ENCODE data around the gene FAM168A.
"Not testable (repeated sequence)": the region's sequence is repeated elsewhere in the genome, so short reads cannot be mapped to it uniquely, and the experiment has no call there.

FAM168A gene

DNA sequence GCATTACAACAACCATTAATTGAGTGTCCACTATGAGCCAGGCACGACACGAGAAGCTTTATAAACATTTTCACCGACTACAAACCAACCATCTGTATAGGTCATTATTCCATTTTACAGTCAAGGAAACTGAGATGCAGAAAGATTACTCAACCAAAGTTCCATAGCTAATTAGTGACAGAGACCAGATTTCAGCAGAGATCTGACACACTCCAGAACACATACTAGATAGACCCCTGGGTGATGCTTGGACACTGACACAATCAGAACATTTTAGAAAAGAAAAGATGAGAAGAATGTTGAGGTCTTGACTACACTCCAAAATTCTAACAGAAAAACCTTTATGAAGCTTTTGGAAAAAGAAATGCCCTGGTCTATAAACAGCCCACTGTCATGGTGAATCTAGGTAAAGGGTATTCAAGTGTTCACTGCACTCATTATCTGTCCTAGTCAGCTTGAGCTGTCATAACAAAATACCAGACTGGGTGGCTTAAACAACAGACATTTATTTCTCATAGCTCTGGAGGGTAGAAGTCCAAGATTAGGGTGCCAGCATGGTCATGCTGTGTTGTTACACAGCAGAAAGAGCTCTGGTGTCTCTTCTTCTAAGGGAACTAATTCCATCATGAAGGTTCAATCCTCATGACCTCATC lies 132.8 kb downstream of the FAM168A start:
- no peak for DNase-seq

DNA sequence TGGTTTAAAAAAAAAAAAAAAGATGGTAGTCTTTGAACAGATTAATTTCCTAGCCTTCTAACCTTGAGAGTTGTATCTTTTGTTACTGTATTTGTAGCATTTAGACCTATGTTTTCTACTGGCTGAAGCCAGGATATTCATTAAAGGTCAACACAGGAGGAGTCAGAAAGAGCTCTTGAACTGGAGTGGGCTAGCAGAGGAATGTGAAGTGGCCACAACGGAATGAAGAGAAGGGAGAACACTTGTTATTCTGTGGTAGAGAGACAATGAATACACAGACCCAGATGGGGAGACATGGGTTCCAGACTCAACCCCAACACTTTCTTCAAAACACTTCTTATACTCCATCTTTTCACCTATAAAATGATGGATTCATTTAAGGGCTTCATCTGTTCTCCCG lies 133.6 kb downstream of the FAM168A start:
- no peak for DNase-seq

DNA sequence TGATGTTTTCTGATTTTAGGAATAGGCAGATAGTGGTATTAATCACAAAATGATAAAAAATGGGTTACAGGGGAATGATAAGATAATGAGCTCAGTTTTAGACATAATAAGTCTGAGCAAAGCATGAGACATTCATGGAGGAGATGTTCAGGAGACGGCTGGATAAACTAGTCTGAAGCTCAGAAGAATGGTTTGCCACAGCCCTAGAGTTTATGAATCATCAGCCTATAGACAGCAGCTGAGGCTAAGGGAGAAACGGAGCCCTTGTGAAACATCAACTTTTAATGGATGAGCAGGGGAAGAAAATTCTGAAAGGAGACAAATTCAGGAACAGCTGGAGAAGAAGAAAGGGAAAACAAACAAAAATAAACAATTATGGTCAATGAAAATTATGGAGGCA lies 134.6 kb downstream of the FAM168A start:
- no peak for DNase-seq

DNA sequence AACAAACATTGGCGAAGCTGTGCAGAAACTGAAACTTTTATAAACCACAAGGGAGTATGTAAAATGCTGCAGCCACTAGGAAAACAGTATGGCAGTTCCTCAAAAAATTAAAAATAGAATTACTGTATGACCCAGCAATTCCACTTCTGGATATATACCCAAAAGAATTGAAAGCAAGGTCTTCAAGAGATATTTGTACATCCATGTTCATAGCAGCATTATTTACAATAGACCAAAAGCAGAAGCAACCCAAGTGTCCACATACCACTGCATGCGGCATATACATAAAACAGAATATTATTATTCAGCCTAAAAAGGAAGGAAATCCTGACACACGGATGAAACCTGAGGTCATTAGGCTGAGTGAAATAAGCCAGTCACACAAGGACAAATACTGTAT lies 135.9 kb downstream of the FAM168A start:
- DNase-seq: no peak

DNA sequence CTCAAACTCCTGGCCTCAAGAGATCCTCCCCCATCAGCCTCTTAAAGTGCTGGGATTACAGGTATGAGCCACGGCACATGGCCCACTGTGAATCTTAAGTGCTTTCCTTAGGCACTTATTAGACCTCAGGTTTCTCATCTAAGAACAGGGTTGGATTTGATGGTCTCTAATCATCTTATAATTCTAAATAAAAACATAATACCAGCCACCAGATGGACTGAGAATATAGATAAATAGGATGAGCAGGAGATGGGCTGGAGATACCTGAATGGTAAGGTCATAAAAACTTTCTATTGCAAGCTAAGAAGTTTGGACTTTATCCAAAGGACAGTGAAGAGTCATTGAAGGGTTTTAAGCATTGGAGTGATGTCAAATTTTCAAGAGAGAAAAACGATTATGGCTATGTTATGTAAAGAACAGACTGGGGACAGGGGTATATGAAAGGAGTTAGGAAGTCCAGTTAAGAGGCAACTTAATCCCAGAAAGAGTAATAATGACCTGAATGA lies 136.5 kb downstream of the FAM168A start:
- no peak for DNase-seq

DNA sequence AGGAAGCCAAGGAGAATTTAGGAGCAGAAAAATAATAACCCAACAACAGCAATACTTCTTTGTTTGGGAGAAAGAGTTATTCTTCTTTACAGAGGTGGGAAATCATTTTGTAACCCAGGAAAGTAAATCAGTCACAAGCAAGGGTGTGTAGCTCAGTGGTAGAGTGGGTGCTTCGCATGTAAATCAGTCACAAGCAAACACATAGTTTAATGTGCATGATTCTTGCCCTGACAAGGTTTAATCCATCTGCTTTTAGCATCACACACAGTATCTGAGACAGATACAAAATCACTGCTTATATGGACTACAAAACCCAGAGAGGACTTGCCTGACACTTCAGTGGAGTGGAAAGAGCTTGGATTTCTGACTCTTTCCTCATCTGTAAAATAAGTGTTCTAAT lies 139.7 kb downstream of the FAM168A start:
- no peak for DNase-seq

DNA sequence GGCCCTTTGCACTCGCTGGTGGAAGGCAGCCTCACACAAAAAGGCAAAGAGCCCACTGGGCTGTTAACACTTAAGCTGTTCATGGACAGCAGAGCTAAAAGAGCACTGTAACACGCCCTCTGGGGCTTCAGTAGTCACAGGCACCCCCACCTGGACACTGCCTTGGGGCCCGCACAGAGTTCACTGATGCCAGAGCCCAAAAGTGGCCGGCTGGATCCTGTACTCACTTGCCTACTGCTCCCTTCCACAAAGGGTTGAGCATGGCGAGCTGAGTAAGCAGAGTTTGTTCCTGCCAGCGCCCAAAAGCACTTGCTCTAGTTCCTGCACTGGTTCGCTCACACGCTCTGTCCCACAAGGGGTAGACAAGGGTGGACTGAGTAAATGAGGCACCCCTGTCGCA lies 142.9 kb downstream of the FAM168A start:
- DNase-seq: no peak

DNA sequence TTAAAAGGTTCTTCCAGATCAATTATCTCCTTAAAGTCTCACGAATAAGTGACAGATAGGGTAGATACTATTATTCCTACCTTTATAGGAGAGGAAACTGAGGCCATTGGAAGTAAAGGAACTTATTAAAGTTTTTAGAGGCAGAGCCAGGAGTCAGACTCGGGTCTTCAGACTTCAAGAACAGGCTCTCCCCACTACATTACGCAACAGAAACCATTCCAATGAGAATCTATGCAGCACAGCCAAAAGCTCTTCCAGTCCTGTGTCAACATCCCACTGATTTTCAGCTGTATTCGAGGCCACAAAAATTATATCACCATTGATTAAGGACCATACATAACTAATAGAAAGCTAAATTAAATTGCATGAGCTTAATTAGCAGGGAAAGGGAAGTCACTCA lies 144.3 kb downstream of the FAM168A start:
- no peak for DNase-seq

DNA sequence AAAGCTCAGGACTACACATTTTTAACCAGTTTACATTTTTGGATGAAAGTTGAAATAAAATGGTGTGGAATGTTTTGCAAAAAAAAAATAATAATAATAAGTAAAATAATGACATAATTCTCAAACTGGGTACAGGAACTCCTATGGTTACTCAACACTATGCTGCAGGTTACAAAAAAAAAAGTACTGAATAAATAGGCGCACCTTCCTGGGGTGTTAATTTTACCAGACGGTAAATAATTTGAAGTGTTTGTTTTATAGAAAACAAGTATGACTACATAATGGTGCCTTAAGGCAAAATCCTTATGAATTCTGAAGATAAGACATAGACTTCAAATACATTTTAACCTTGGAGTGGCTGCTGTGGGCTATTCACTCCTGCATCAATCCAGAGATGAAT lies 145.2 kb downstream of the FAM168A start:
- DNase-seq: no peak

DNA sequence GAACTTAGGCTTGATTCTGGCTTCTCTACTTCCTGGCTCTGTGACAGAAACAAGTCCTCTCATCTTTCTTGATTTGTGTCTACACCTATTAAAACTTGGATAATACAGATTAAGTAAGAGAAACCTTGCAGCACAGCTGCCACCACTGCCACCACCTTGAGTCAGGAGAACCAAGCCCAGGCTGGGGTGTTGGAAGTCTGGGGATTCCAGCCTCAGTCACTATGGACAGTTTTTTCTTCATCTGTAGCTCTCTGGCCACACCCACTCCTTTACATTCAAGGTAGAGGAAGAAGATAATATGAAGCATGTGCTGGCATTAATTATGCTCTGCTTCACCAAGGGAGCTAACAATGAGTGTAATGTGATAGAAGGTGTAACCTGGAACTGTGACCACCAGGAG lies 146.0 kb downstream of the FAM168A start:
- DNase-seq: no peak

DNA sequence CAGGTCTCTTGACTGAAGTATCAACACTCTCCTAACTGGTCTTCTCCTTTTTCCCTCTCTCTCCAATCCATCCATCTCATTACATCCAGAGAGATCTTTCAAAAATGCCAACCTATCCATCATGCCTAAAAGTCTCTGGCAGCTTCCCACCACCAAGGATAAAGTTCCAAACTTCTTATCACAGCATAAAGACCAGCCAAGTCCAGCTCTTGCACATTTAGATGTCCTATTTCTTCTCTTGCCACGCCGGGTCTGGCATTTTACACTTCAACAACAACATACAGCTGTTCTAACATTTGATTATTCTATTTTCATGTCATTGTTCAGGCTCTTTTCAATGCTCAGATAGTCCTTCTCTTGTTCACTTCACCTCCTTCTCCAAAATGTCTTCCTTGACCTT lies 151.1 kb downstream of the FAM168A start:
- no peak for DNase-seq

DNA sequence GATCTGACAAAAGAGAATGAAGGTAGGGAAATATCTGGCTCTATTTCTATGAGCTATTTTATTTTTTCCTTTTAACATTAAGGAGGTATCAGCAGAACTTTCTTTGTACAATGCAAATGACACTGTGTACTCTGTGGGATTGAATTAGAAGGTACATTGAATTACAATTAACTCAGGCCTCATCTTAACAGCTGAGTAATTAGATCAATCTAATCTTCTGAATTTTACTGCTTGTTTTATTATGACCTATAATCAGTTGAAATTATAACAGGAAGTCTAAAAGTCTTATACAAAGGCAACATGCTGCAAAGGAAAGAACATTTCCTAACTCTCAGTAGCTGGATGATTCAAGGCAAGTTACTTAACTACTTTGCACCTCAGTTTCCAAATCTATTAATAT lies 151.9 kb downstream of the FAM168A start:
- DNase-seq: no peak

DNA sequence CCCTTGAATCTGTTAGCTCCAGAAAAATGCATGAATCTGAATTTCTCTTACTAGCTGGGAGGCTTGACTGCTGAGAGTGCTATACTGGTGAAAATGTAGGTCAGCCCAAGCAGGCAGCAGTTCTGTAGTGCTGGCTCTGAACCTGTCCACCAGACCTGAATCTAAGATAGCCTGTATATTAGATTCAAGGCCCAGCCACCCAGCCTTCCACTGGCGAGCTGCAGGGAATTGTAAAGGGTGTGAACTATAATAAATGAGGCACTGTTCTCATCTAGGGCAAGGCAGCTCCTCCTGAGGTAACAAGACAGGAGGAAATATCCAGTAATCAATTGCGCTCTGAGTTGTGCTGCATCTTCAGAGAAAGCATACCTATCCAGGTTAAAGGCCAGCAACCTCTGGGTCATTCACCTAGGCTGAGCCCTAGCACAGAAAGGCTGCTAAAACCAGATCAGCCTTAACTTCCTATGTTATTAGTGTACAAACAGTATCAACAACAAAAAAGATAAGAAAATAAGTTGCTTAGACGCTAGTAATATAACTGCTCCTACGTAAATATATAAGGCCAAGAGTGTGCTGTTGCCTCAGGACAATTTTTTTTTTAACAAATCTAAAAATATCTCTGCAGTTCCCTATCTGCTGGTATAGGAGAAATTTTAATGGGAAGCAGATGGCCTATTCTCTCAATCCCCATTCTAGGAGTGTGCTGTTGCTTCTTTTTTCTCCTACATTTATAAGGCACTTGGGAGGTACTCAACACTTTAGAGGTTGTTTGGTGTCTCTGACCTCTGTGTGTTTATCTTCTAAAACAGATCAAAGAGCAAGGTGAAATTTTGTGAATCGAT lies 158.7 kb downstream of the FAM168A start:
- DNase-seq: no peak

DNA sequence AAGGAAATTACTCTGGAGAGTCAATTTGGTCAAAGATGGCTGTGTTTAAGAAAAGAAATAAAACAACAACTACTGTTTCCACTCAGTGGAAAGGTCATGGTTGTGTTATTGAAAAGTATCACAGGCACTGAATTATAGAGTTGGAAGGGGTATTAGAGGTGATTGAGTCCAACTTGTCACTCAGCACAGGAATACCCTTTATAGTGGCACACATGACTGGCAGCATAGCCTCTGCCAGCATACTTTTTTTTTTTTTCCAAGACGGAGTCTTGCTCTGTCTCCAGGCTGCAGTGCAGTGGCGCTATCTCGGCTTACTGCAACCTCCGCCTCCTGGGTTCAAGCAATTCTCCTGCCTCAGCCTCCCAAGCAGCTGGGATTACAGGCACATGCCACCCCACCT lies 161.1 kb downstream of the FAM168A start:
- not testable (repeated sequence) for DNase-seq

DNA sequence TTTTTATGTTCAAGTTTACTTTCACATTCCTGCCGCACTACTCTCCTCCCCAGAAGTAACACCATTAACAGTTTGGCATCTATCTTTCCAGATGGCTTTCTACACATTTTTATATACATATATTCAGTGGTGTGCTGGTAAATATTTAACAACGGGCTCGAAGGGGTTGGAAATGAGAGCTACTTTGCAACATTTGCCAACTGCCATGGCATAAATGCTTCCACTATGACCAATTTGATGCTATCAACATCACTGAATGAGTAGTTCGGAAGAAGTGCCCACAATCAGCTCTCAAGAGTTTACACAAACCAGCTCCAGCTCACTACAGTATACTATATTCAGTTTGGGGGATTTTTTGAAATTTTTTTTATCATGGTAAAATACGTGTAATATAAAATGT lies 166.5 kb downstream of the FAM168A start:
- no peak for DNase-seq

DNA sequence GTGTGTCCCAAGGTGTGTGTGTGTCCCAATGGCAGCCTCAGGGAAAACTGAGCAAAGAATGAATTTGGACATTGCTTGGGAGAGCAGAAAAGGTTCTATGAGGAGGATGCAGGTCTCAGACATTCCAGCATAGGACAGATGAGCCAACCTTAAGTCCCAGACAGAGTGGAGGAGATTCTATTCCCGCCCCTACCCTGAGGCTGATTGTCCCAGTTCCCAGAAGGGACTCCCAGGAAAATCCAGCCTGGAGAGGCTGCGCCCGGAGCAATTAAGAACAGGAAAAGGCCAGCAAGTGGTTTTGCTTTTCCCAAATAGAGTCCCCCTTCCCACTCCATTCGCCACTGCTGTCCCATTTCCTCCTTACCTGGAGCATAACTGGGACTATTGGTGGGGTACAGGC lies 167.6 kb downstream of the FAM168A start:
- DNase-seq: no peak

DNA sequence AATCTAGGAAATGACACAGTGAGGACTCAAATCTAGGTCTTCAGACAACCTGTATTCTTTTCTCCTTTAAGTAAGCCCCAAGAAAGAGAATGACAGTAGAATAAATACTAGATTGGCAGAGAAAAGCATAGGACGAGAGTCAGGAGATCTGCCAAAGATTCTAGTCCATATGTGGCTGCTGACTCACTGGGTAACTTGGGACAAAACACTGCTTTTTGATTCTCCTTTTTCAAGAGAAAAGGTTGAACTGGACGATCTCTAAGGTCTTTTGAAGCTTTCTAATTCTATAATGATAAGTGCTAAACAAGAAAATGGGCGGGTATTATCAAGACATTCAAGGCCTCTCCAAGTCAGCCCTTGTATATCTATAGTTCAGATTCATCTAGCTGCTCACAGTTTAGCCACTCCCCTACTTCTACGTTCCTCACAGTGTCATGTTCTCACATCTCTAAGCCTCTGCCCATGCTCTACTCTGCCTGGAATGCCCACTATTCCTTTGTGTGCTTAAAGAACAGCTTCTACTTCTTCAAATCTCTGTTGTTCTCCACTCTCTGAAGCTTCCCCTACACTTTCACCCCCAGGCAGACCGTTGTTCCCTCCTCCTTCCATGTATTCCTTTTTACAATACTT lies 168.7 kb downstream of the FAM168A start:
- DNase-seq: no peak

DNA sequence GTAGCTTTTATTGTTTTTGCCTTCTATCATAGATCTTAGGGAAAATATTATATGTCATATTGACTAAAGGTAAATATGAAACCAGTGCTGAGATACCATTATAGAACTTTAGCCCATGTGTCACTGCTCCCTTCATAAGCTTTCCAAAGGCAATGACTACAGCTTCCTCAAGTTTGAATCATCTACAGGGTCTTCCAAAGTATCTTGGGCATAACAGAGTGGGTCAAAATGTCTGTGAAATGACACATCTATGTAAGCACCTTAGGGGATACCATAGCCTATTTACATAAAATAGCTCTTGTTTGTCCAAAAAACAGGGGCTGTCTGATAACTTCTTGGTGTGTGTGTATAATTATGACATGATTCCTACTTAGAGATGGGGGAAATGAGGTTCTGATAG lies 169.2 kb downstream of the FAM168A start:
- no peak for DNase-seq

DNA sequence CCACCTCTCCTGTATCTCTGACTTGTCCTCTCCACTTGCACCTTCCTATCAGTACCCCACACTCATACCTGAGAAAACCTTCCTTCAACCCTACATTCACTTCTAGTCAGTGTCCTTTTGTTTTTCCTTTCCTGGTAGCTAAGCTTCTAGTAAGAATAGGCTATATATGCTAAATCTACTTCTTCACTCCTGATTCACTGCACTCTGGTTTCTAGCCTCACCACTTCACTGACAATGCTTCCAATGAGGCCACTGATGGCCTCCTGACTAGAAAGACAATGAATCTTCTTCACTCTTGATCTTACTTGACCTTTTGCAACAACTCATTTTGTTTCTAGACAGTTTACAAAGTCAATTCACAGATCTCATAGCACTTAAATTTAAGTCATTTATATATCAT lies 169.7 kb downstream of the FAM168A start:
- DNase-seq: no peak

DNA sequence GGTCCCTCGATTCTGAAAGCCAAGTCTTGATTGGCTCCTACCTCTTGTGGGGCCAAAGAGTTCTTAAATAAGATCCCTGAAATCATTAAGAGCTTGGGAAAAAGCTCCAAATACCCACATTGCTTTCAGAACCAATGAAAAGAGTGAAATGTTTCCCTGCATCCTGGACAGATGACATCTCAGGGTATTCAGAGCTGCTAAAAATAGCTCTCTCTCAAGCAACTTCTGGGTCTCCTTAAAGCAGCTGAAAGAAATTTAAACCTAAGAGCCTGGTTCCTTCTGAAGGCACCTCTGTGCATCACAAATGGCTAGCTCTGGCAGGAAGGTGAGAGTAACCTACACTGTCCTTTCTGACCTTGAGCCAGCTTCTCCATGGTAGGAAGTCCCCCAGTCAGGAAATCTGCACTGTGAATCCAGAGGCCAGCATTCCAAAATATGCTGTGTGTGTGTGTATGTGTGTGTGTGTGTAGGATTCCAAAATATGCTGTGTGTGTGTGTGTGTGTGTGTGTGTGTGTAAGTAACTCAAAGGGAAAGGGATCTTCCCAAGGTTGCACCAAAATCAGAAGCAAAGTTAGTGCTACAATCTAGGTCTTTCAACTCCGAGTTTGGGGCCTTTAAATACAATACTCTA lies 171.6 kb downstream of the FAM168A start:
- no peak for DNase-seq

DNA sequence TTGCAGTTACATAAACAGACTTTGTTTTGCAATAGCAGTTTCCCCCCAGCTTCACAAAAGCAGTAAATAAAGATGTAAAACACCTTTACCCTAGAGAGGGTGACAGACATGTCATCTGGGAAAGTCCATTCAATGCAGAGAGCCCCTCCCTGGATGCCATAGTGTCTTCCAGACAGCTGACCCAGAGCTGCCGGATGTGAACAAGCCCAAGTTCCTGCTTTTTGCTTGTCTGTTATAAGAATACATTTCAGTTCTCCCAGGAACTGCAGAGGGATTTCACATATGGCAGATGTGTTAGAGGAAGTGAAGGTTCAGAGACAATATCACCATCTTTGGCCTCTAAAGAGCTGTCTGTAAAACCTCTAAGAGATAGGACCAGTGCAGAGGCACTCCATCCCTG lies 172.8 kb downstream of the FAM168A start:
- DNase-seq: no peak

DNA sequence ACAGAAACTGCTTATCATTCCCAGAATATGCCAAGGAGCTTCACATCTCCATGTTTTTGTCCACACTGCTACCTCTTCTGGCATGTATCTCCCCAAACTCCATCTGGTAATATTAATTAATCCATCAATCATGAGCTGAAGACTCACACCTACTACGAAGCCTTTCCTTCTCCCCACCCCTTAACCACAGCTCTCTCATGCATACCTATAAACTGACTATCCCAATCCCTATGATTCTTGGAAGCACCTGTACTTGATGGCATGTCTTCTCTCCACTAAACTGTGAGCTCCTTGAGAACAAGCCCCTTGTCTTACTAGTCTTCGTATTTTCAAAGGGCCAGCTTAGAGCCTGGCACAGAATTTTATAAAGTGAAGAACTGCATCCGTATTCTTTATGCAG lies 174.4 kb downstream of the FAM168A start:
- no peak for DNase-seq

DNA sequence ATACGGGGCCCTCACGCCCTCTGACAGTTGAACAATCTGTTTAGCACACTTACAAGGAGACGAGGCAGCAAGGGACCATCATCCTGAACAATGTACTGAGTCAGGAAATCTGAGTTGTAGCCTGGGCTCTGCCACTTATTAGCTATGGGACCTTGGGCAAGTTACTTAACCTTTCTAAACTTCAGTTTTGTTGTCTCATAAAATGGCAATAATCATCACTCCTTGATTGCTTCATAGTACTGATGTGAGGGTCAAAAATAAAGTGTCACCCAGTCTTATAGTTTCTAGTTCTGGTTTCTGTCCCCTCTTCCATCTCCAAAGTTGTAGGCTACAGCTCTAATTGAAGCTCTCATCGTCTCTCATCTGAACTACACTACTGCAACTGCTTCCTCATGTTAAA lies 175.0 kb downstream of the FAM168A start:
- no peak for DNase-seq

DNA sequence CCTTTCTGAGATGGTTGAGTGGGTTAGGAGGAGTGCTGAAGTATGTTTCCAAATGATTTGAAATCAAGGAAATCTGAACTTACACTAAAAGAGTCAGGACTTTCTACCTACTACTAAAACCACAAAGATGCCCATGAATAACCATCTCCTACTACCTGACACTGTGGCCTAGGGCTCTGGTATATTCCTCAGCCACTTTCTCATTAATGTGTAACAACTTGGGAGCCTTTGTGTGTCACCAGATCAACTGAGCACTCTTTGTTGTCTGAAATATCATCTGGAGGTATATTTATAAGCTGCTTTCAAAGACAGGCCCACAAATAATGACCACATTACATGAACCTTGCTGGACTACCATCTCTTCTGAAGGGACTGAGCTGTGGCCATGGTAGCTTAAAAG lies 177.8 kb downstream of the FAM168A start:
- no peak for DNase-seq

All from activated CD8-positive, alpha-beta memory T cell treated with anti-CD3 and anti-CD28 coated beads, Interleukin-2, amount 50 U/mL, for 48 hours (primary cell).